GM12874 (cell line): Measurements from ENCODE around the gene CA12.

ENCODE experiments used
- TF ChIP-seq, protein P1 (sequence below): IDR thresholded peaks from 2 replicates; pipeline ENCODE4 v1.5.1; 2011; ENCODE audit warnings: low read depth, mild to moderate bottlenecking, control low read depth, low read length, moderate library complexity; ENCODE audit not compliant: insufficient read depth

Gene CA12

DNA sequence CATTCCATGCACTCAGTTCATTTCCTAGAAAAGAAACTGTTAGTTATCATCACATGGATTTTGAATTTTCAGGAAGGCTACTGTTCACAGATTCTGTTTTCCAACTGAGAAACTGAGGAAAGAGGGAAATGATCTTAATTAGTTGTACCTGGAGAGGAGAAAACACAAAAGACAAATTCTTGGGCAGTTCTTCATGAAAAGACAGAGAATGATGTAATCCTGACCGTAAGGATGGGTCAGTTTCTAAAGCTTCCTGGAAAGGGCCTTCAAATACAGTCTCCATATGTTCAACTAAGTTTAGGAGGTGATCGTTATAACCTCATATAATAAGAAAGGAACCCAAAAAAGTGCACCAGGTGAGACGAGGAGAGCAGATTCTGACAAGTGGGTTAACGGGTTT, 44.6 kb downstream of the CA12 start:
- TF ChIP-seq, protein P1, sequence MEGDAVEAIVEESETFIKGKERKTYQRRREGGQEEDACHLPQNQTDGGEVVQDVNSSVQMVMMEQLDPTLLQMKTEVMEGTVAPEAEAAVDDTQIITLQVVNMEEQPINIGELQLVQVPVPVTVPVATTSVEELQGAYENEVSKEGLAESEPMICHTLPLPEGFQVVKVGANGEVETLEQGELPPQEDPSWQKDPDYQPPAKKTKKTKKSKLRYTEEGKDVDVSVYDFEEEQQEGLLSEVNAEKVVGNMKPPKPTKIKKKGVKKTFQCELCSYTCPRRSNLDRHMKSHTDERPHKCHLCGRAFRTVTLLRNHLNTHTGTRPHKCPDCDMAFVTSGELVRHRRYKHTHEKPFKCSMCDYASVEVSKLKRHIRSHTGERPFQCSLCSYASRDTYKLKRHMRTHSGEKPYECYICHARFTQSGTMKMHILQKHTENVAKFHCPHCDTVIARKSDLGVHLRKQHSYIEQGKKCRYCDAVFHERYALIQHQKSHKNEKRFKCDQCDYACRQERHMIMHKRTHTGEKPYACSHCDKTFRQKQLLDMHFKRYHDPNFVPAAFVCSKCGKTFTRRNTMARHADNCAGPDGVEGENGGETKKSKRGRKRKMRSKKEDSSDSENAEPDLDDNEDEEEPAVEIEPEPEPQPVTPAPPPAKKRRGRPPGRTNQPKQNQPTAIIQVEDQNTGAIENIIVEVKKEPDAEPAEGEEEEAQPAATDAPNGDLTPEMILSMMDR = no peak

DNA sequence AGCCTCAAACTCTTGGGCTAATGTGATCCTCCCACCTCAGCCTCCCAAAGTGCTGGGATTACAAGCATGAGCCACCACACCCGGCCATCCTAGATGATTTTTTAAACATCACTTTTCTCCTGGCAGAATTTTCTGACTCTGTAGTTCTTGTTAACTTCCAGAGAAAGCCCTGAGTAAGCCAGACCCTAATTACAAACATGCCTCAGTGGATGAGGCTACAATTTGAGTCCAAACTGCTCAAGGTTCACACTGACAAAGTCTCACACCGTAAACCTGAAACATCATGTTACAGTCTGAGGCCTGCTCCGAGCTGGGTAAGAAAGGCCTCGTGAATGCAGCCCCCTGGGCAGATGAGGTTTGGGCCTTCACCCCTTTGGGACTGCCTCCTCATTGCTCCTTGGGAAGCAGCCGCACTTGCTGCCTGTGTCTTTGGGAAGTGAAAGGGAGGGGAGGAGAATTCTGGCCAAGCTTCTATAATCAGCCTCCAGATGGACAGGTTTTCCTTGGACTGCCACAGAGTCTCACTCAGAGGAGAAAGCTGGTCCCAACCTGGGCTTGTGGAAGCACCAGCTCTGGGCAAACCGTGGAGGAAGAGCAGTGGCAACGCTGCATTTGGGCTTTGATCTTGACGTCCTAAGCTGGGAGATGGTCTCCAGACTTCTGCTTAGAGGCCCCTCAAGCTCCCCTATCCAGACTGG, 46.0 kb downstream of the CA12 start:
- TF ChIP-seq, protein P1 = no peak

DNA sequence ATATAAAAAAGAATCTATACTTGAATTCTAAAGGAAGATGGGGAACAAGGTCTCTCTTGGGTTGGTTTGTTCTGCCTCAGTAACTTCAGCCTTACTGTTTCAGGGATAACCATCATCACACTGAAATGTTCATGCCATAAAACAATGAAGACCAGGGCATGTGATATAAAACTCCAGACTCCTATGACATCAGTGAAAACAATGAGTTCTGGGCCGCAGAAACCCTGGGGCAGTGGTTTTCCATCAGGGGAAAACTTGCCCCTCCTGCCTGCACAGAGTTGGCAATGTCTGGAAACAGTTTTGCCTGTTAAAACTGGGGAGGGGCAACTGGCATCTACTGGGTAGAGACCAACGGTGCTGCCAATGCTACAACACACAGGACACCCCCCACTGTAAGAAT, 46.8 kb downstream of the CA12 start:
- TF ChIP-seq, protein P1 = no peak

DNA sequence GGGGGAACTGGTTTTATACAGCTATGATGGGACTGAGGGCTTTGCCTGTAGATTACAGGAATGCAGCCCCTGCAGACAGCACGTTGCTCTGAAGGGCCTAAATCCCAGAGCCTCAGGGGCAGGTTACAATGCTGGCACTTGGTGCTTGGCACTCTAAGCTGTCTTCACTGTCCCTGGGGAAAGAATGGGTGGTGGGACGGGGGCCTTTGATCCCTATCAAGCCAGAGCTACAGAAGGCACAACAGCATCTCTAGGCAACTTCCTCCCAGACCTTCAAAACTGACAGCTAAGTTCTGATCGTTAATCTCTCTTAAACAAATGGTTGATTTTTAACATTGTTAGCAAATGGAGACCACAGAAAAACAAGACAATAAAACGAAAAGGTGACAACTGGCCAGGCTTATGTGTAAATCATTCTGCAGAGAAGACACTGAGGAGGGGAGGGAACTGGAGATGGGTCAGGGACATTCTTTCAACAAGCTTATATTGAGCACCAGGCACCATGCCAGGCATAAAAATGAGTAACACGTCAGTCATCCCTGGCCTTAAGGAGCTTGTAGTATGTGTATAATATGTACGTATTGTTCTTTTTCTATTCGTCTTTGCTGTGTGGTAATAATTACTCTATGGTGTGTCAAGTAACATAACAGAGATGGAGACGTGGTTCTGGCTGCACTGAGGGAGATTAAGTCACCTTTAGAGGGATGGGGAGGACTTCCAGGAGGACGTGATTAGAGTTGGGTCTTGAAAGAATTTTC, 49.1 kb downstream of the CA12 start:
- TF ChIP-seq, protein P1 = no peak

DNA sequence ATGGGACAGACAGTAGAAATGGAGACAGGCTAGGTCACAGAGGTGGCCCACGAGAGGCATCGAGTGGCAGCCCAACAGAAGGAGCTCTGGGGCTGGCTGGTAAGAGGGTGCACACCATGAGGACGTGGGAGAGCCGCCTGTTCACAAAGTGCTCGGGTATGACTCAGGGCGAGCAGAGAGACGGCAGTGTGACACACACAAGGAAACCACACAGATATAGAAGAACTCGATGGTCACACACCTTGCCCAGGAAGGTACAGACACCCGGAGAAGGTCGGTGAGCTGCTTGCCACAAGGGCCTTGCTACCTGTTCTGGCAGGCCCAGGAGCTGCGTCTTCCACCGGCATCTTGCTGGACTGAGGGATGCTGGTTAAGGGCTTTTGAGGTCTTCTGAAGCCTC, 50.2 kb downstream of the CA12 start:
- TF ChIP-seq, protein P1 = no peak

DNA sequence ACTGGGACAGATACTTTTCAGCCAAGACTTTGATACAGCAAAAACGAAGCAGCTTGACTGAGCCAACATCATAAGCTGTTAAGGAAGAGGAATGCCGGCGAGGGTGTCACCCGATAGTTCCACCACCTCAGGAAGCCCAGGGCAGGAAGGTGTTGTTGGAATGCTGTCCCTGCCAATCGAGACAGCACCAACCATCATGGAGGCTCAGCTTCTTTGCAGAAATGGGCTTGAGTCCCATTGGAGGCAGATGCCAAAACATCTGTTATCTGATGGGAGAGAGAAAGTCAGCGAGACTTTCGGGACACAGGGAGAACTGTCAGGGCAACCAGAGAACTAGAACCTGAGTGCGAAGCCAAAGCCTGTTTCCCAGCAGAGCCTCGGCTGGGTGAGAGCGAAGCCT, 50.7 kb downstream of the CA12 start:
- TF ChIP-seq, protein P1 = no peak

DNA sequence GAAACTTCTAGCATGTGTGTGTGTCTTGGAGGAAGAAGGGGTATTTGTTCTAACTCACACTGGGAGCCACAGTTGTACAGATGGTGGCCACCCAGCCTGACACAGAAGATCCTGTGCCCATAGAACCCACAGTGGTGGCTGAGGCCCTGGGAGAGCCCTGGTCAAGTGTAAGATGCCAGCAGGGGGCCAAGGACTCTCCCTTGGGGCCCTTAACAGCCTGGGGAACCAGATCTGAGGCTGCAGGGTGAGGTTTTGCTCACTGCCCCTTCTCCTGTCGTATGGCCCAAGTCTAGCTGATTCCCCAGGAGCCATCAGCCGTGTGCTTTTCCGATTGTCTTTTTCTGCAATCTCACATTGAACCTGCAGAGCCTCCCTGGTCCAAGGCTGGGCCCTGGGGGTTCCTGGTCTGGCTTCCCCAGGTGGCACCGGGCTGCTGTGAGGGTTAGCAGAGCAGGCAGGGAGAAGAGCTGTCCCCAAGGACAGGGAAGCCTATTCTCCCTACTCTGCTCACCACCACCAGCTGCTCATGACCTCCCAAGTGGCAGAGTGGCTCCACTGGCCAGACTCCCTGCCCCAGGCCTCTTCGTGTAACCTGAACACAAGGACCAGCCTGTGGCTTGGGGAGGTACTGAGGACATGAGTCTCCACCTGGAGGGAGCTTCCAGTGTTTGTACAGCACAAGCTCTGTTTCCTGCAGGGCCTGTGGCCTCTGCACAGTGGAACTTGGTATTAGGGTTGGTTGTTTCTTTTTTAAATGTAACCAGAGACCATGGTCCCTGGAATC, 51.9 kb downstream of the CA12 start:
- TF ChIP-seq, protein P1 = no peak
